Mesendoderm (in vitro differentiated cells): ENCODE measurements around the gene BTBD17.

Experiments
- DNase-seq: peaks from one replicate; pipeline ENCODE4 v3.0.0; 2013
- H2AK5ac ChIP-seq: 2 replicates; pipeline ENCODE4 v1.6.1; 2013; ENCODE audit warnings: low read length, inconsistent platforms
- H2BK120ac ChIP-seq: 2 replicates; pipeline ENCODE4 v1.6.1; 2013; ENCODE audit warnings: low read depth, mild to moderate bottlenecking, low read length, moderate library complexity, mixed read lengths
- H2BK15ac ChIP-seq: replicated peaks from 2 replicates; pipeline ENCODE4 v1.6.1; 2013; ENCODE audit warnings: low read depth, mild to moderate bottlenecking, moderate library complexity
- H2BK5ac ChIP-seq: 2 replicates; pipeline ENCODE4 v1.6.1; 2013; ENCODE audit warnings: low read length, inconsistent platforms
- H3K18ac ChIP-seq: 2 replicates; pipeline ENCODE4 v1.6.1; 2013; ENCODE audit warnings: mild to moderate bottlenecking, low read length, mixed read lengths
- H3K23ac ChIP-seq: one replicate; pipeline ENCODE4 v1.6.1; 2013; ENCODE audit warnings: low read length
- H3K27ac ChIP-seq: 2 replicates; pipeline ENCODE4 v1.5.1; 2013; ENCODE audit warnings: low read depth, mild to moderate bottlenecking, inconsistent platforms, low read length, moderate library complexity
- H3K27me3 ChIP-seq: 2 replicates; pipeline ENCODE4 v1.6.1; 2013; ENCODE audit warnings: low read length, control low read depth, mild to moderate bottlenecking, inconsistent platforms; ENCODE audit not compliant: insufficient read depth, poor library complexity
- H3K36me3 ChIP-seq: 2 replicates; pipeline ENCODE4 v1.6.1; 2013; ENCODE audit warnings: low read length, inconsistent platforms; ENCODE audit not compliant: control insufficient read depth, insufficient read depth
- H3K4ac ChIP-seq: one replicate; pipeline ENCODE4 v1.6.1; 2013; ENCODE audit warnings: low read depth, mild to moderate bottlenecking, low read length, moderate library complexity
- H3K4me1 ChIP-seq: 2 replicates; pipeline ENCODE4 v1.6.1; 2013; ENCODE audit warnings: low read depth, low read length, inconsistent platforms; ENCODE audit not compliant: control insufficient read depth
- H3K4me2 ChIP-seq: 2 replicates; pipeline ENCODE4 v1.6.1; 2013; ENCODE audit warnings: low read length
- H3K4me3 ChIP-seq: 2 replicates; pipeline ENCODE4 v1.5.1; 2013; ENCODE audit warnings: mild to moderate bottlenecking, low read length
- H3K56ac ChIP-seq: one replicate; pipeline ENCODE4 v1.6.1; 2013; ENCODE audit warnings: low read length
- H3K79me1 ChIP-seq: 2 replicates; pipeline ENCODE4 v1.6.1; 2013; ENCODE audit warnings: low read length, inconsistent platforms
- H3K79me2 ChIP-seq: 2 replicates; pipeline ENCODE4 v1.6.1; 2013; ENCODE audit warnings: mild to moderate bottlenecking, low read length; ENCODE audit not compliant: control insufficient read depth, insufficient read depth
- H3K9ac ChIP-seq: 2 replicates; pipeline ENCODE4 v1.6.1; 2013; ENCODE audit warnings: low read length, inconsistent platforms
- H4K5ac ChIP-seq: one replicate; pipeline ENCODE4 v1.6.1; 2013; ENCODE audit warnings: low read length
- H4K8ac ChIP-seq: one replicate; pipeline ENCODE4 v1.6.1; 2013; ENCODE audit warnings: low read depth, mild to moderate bottlenecking, control low read depth, low read length, moderate library complexity
- WGBS: extraction: QIAGEN DNeasy Blood & Tissue Kit; methylation state at CpG from one replicate; pipeline ENCODE4 v1.1.7; 2013; ENCODE audit warnings: low lambda C conversion rate, missing lambda C conversion rate; ENCODE audit not compliant: insufficient coverage; ENCODE audit errors: extremely low coverage; 5-methylcytosine and 5-hydroxymethylcytosine counted together

Gene BTBD17

DNA sequence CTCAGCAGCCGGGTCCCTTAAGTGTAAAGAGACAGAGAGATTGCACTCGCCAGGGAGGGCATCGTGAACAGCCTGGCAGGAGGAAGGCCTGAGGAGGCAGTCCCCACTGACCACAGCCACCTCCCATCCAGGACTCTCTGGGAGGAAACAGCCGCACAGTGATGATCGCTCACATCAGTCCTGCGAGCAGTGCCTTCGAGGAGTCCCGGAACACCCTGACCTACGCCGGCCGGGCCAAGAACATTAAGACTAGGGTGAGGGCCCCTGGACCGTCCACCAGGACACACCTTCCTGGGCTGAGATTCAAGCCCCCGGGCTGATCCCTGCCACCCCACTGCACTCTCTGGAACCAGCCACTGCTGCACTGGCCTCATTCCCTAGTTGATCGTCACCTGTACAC is 14.0 kb downstream of the BTBD17 start:
- Histone ChIP-seq H3K4me2 (no peak overlapping the region), H3K27ac (no peak overlapping the region), H3K27me3 (peaks cover 9% of the 10 kb centered on the region), H3K18ac (no peak overlapping the region), H3K9ac (no peak overlapping the region), H2BK120ac (no peak overlapping the region), H3K36me3 (no peaks in the 10 kb centered on the region), H3K4ac (no peak overlapping the region), H4K5ac (no peak overlapping the region), H2AK5ac (no peak overlapping the region), H2BK5ac (no peak overlapping the region), H3K4me1 (no peaks in the 10 kb centered on the region), H4K8ac (no peak overlapping the region), H3K4me3 (no peak overlapping the region), H2BK15ac (no peak overlapping the region), H3K79me2 (no peaks in the 10 kb centered on the region), H3K23ac (no peak overlapping the region), H3K56ac (no peak overlapping the region), H3K79me1 (no peaks in the 10 kb centered on the region)
- DNase-seq = no peak
- WGBS = no CpG with 5 or more reads among the region's 14 CpGs

GRCh38 chr17:74345433-74346241 is 16.0 kb downstream of the BTBD17 start:
- H2AK5ac ChIP-seq = no peak overlapping the region
- H2BK5ac ChIP-seq = no peak overlapping the region
- H2BK120ac ChIP-seq = no peak overlapping the region
- H3K4ac ChIP-seq = no peak overlapping the region
- H3K56ac ChIP-seq = no peak overlapping the region
- DNase-seq = no peak
- H3K23ac ChIP-seq = no peak overlapping the region
- H3K36me3 ChIP-seq = no peaks in the 10 kb centered on the region
- H3K4me3 ChIP-seq = no peak overlapping the region
- H3K9ac ChIP-seq = no peak overlapping the region
- no peaks in the 10 kb centered on the region for H3K27me3 ChIP-seq
- no peak overlapping the region for H3K27ac ChIP-seq
- H3K18ac ChIP-seq = no peak overlapping the region
- no peak overlapping the region for H3K4me2 ChIP-seq
- H3K79me2 ChIP-seq = no peaks in the 10 kb centered on the region
- H3K79me1 ChIP-seq = no peaks in the 10 kb centered on the region
- no CpG with 5 or more reads among the region's 13 CpGs for WGBS
- H3K4me1 ChIP-seq = no peaks in the 10 kb centered on the region
- H4K8ac ChIP-seq = no peak overlapping the region
- no peak overlapping the region for H4K5ac ChIP-seq
- H2BK15ac ChIP-seq = no peak overlapping the region

DNA sequence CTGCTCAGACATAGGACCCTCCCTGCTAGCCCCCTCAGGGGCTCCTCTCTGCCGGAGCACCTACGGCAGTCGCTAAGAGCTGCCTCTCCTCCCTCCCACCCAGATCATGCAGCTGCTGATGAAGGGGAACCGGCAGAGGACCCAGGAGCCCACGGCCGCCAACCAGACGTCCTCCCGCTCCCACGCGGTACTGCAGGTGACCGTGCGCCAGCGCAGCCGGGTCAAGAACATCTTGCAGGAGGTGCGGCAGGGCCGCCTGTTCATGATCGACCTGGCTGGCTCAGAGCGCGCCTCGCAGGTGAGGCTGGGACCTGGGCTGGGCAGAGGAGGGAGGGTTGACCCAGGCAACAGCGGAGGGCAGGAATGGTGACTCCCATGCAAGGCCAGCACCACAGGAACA is 17.0 kb downstream of the BTBD17 start:
- H2AK5ac ChIP-seq = no peak overlapping the region
- no peak overlapping the region for H2BK120ac ChIP-seq
- WGBS = no CpG with 5 or more reads among the region's 21 CpGs
- no peak overlapping the region for H4K5ac ChIP-seq
- no peak overlapping the region for H3K9ac ChIP-seq
- H2BK5ac ChIP-seq = no peak overlapping the region
- DNase-seq = no peak
- no peak overlapping the region for H3K4ac ChIP-seq
- no peak overlapping the region for H3K4me2 ChIP-seq
- H3K56ac ChIP-seq = no peak overlapping the region
- no peaks in the 10 kb centered on the region for H3K79me1 ChIP-seq
- no peak overlapping the region for H3K18ac ChIP-seq
- H2BK15ac ChIP-seq = no peak overlapping the region
- H3K4me1 ChIP-seq = no peaks in the 10 kb centered on the region
- H3K4me3 ChIP-seq = no peak overlapping the region
- H3K27ac ChIP-seq = no peak overlapping the region
- no peak overlapping the region for H4K8ac ChIP-seq
- H3K36me3 ChIP-seq = no peaks in the 10 kb centered on the region
- H3K27me3 ChIP-seq = no peaks in the 10 kb centered on the region
- H3K79me2 ChIP-seq = no peaks in the 10 kb centered on the region
- H3K23ac ChIP-seq = no peak overlapping the region

DNA sequence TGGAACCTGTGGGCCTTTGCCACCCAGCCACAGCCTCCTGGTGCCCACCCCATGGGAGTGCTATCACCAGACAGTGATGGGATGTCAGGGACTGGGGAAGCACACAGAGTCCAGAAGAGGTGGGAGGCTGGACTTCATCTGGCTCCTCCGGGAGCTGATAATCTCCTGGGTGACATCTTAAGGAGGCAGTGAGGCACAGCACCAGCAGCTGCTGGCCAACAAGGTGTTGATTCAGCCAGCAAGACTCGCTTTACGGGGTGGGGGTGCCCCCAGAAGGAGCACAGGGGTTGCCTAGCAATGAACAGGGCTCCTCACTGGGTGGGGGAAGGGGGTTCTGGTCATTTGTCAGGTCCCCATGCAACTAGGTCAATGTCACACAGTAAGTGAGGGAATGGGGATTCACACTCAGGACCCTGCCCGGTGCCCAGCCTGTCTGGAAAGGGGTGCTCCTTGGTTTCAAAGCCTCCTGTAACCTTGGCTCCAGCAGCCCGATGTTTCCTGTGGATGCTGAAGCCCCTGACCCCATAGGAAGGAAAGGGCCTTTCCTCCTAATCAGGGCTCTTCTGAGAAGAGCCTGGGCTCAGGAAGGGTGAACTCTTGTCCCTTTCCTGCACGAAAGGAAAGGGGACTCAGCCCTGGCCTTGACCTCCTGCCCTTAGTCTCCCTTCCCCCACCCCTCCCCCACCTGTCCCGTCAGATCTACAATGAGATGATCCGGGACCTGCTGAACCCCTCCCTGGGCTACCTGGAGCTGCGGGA is 18.0 kb downstream of the BTBD17 start:
- Histone ChIP-seq H3K27ac (no peak overlapping the region), H3K27me3 (no peaks in the 10 kb centered on the region), H3K18ac (no peak overlapping the region), H4K8ac (no peak overlapping the region), H3K23ac (no peak overlapping the region), H2BK15ac (no peak overlapping the region), H2BK5ac (no peak overlapping the region), H4K5ac (no peak overlapping the region), H3K4me3 (no peak overlapping the region), H2BK120ac (no peak overlapping the region), H3K79me1 (no peaks in the 10 kb centered on the region), H3K36me3 (no peaks in the 10 kb centered on the region), H2AK5ac (no peak overlapping the region), H3K4me2 (no peak overlapping the region), H3K4ac (no peak overlapping the region), H3K4me1 (no peaks in the 10 kb centered on the region), H3K79me2 (no peaks in the 10 kb centered on the region), H3K9ac (no peak overlapping the region), H3K56ac (no peak overlapping the region)
- no peak for DNase-seq
- WGBS = no CpG with 5 or more reads among the region's 9 CpGs

DNA sequence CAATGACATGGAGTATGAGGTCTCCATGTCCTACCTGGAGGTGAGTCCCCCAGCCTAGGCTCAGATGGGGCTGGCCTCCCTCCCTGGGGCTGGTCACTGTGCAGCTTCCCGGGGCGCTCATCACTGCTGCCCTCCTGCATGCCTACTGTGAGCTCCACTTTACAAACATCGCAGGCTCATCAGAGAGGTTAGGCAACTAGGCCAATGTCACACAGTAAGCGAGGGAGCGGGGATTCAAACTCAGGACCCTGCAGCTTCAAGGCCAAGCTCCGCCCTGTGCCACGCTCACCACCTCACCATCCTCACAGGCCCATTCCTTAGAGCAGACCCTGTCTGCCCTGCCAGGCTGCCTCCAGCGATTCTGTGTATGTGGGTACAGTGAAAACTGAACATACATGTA is 18.5 kb downstream of the BTBD17 start:
- H3K4ac ChIP-seq = no peak overlapping the region
- H3K18ac ChIP-seq = no peak overlapping the region
- H3K79me1 ChIP-seq = no peaks in the 10 kb centered on the region
- H3K4me1 ChIP-seq = no peaks in the 10 kb centered on the region
- no peak overlapping the region for H2BK15ac ChIP-seq
- no peak overlapping the region for H3K9ac ChIP-seq
- no peak overlapping the region for H3K4me2 ChIP-seq
- H3K36me3 ChIP-seq = no peaks in the 10 kb centered on the region
- H3K23ac ChIP-seq = no peak overlapping the region
- H2BK5ac ChIP-seq = no peak overlapping the region
- no peak overlapping the region for H2BK120ac ChIP-seq
- WGBS = no CpG with 5 or more reads among the region's 8 CpGs
- no peak overlapping the region for H3K56ac ChIP-seq
- H3K4me3 ChIP-seq = no peak overlapping the region
- no peak overlapping the region for H4K5ac ChIP-seq
- H3K27ac ChIP-seq = no peak overlapping the region
- H2AK5ac ChIP-seq = no peak overlapping the region
- H3K27me3 ChIP-seq = no peaks in the 10 kb centered on the region
- no peaks in the 10 kb centered on the region for H3K79me2 ChIP-seq
- no peak overlapping the region for H4K8ac ChIP-seq
- DNase-seq = no peak
